Measurements from ENCODE around the gene RPL29.
"Not testable (repeated sequence)": the region's sequence is repeated elsewhere in the genome, so short reads cannot be mapped to it uniquely, and the experiment has no call there.

RPL29 gene

GRCh38 chr3:51995346-51996163 lies at the start of gene RPL29:
Gene RPL29, minus strand, starts transcription at chr3:51995895. Its CDS starts 434 bp downstream, at chr3:51995461.
- in situ Hi-C loops (cut with MboI; ENCODE audit: low sequenced_read_pairs): no loop called here

GRCh38 chr3:52044869-52045619 lies 49.3 kb upstream of the RPL29 start:
- in situ Hi-C loops (cut with MboI; ENCODE audit: low sequenced_read_pairs): no loop called here

- in situ Hi-C loops (cut with MboI; ENCODE audit: low sequenced_read_pairs): no loop called here
Measured at GRCh38 chr3:52043750-52044149, 48.1 kb upstream of the RPL29 start.

GRCh38 chr3:52043039-52043438 lies 47.3 kb upstream of the RPL29 start:
- in situ Hi-C loops (cut with MboI; ENCODE audit: low sequenced_read_pairs): not testable (repeated sequence)

- in situ Hi-C loops (cut with MboI; ENCODE audit: low sequenced_read_pairs): no loop called here
Measured at GRCh38 chr3:52041118-52041731, 45.5 kb upstream of the RPL29 start.

- in situ Hi-C loops (cut with MboI; ENCODE audit: low sequenced_read_pairs): no loop called here
Measured at GRCh38 chr3:52040600-52040999, 44.9 kb upstream of the RPL29 start.

GRCh38 chr3:52039846-52040245 lies 44.2 kb upstream of the RPL29 start:
- in situ Hi-C loops (cut with MboI; ENCODE audit: low sequenced_read_pairs): no loop called here

GRCh38 chr3:52039426-52039825 lies 43.7 kb upstream of the RPL29 start:
- in situ Hi-C loops (cut with MboI; ENCODE audit: low sequenced_read_pairs): no loop called here

- in situ Hi-C loops (cut with MboI; ENCODE audit: low sequenced_read_pairs): no loop called here
Measured at GRCh38 chr3:52038227-52038626, 42.5 kb upstream of the RPL29 start.

GRCh38 chr3:52037291-52037690 lies 41.6 kb upstream of the RPL29 start:
- in situ Hi-C loops (cut with MboI; ENCODE audit: low sequenced_read_pairs): no loop called here

GRCh38 chr3:52036829-52037228 lies 41.1 kb upstream of the RPL29 start:
- in situ Hi-C loops (cut with MboI; ENCODE audit: low sequenced_read_pairs): no loop called here

- in situ Hi-C loops (cut with MboI; ENCODE audit: low sequenced_read_pairs): no loop called here
Measured at GRCh38 chr3:52036222-52036694, 40.6 kb upstream of the RPL29 start.

- in situ Hi-C loops (cut with MboI; ENCODE audit: low sequenced_read_pairs): no loop called here
Measured at GRCh38 chr3:52034651-52035050, 39.0 kb upstream of the RPL29 start.

GRCh38 chr3:52034212-52034611 lies 38.5 kb upstream of the RPL29 start:
- in situ Hi-C loops (cut with MboI; ENCODE audit: low sequenced_read_pairs): no loop called here

GRCh38 chr3:52033748-52034147 lies 38.1 kb upstream of the RPL29 start:
- in situ Hi-C loops (cut with MboI; ENCODE audit: low sequenced_read_pairs): not testable (repeated sequence)

GRCh38 chr3:52032702-52033408 lies 37.2 kb upstream of the RPL29 start:
- in situ Hi-C loops (cut with MboI; ENCODE audit: low sequenced_read_pairs): no loop called here

- in situ Hi-C loops (cut with MboI; ENCODE audit: low sequenced_read_pairs): no loop called here
Measured at GRCh38 chr3:52031896-52032295, 36.2 kb upstream of the RPL29 start.

- in situ Hi-C loops (cut with MboI; ENCODE audit: low sequenced_read_pairs): no loop called here
Measured at GRCh38 chr3:52030714-52031310, 35.1 kb upstream of the RPL29 start.

- in situ Hi-C loops (cut with MboI; ENCODE audit: low sequenced_read_pairs): no loop called here
Measured at GRCh38 chr3:52029535-52029934, 33.8 kb upstream of the RPL29 start.

GRCh38 chr3:52029053-52029452 lies 33.4 kb upstream of the RPL29 start:
- in situ Hi-C loops (cut with MboI; ENCODE audit: low sequenced_read_pairs): no loop called here

- in situ Hi-C loops (cut with MboI; ENCODE audit: low sequenced_read_pairs): no loop called here
Measured at GRCh38 chr3:52028572-52028971, 32.9 kb upstream of the RPL29 start.

Measured in hTERT RPE-1 (cell line).